ENCODE data around the gene NUDT16. TPM values are rescaled to one million over a fixed set of nuclear protein-coding genes. Genes with fewer than 3 reads are reported as not detected.

The NUDT16 gene
- total RNA-seq, 2 experiments from 2014 or later: 5.1 to 5.5 TPM

DNA sequence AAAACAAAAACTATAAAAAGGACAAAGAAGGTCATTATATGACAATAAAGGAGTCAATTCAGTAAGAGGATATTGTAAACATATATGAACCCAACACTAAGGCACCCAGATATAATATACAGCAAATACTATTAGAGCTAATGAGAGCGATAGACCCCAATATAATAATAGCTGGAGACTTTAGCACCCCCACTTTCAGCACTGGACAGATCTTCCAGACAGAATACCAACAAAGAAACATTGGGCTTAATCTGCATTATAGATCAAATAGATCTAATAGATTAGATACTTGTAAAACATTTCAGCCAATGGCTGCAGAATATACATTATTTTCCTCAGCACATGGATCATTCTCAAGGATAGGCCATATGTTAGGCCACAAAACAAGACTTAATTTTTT lies 53.4 kb downstream of the NUDT16 start:
- POLR2A ChIA-PET: no interaction called here
- Mint-ChIP-seq H3K27ac (no peak overlapping the region), H3K4me3 (no peak overlapping the region), H3K4me1 (ENCODE audit: low read depth) (no peaks in the 10 kb centered on the region), H3K36me3 (ENCODE audit: low read depth) (no peaks in the 10 kb centered on the region), H3K27me3 (peaks cover 2% of the 10 kb centered on the region), H3K9me3 (no peaks in the 10 kb centered on the region)
- intact Hi-C loops (cut with micrococcal nuclease): no loop called here
- TF ChIP-seq, protein P1, sequence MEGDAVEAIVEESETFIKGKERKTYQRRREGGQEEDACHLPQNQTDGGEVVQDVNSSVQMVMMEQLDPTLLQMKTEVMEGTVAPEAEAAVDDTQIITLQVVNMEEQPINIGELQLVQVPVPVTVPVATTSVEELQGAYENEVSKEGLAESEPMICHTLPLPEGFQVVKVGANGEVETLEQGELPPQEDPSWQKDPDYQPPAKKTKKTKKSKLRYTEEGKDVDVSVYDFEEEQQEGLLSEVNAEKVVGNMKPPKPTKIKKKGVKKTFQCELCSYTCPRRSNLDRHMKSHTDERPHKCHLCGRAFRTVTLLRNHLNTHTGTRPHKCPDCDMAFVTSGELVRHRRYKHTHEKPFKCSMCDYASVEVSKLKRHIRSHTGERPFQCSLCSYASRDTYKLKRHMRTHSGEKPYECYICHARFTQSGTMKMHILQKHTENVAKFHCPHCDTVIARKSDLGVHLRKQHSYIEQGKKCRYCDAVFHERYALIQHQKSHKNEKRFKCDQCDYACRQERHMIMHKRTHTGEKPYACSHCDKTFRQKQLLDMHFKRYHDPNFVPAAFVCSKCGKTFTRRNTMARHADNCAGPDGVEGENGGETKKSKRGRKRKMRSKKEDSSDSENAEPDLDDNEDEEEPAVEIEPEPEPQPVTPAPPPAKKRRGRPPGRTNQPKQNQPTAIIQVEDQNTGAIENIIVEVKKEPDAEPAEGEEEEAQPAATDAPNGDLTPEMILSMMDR (IDR thresholded peaks at IDR 0.05): no peak
- CTCF ChIA-PET: no interaction called here
- no peak for ATAC-seq
- DNase-seq: no peak

Other genes with a start within 250 kb of the NUDT16 start
- gene MRPL3, start 121.2 kb downstream of the NUDT16 start, total RNA-seq: 100 to 1,000 TPM; 168 TPM

Data from activated CD8-positive, alpha-beta T cell treated with anti-CD3 and anti-CD28 coated beads for 36 hours (primary cell).